ENCODE results near the gene FGFRL1. TPM values are rescaled to one million over a fixed set of nuclear protein-coding genes. Genes with fewer than 3 reads are reported as not detected.

The FGFRL1 gene
- polyA plus RNA-seq, 1 donor from 2014 or later, result 0.97 TPM

DNA sequence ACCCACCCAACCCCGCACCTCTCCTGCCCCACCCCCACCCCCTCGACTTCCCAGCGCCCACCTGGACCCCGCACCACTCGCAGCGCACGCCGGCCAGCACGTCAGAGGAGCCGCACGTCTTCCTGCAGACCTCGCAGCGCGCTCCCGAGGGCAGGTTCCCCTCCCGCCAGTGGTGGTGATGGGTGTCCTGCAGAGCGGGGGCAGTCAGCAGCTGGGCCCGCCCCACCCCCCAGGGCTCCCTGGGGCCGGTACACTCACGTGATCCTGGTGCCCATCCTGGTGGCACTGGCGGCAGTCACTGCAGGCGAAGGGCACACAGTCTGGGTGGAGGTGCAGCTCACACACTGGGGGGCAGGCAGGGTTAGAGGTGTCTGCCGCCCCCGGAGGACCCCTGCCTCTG, 43.2 kb upstream of the FGFRL1 start:
- H3K27ac ChIP-seq (ENCODE audit: low read length), result no peak overlapping the region
- peaks cover 8% of the 10 kb centered on the region for H3K27me3 ChIP-seq (ENCODE audit: insufficient read depth, low read depth, low read length)
- no peaks in the 10 kb centered on the region for H4K20me1 ChIP-seq (ENCODE audit: insufficient read depth)
- no peaks in the 10 kb centered on the region for H3K36me3 ChIP-seq (ENCODE audit: insufficient read depth, low read length)
- H3K79me2 ChIP-seq (replicated peaks; ENCODE audit: insufficient read depth, low read length), result no peaks in the 10 kb centered on the region
- no peak overlapping the region for H3K4me3 ChIP-seq (ENCODE audit: low read length)
- no peaks in the 10 kb centered on the region for H3K9me2 ChIP-seq (ENCODE audit: insufficient read depth, low read length)
- H2AFZ ChIP-seq (ENCODE audit: low read depth, low read length), result no peak overlapping the region
- no peak overlapping the region for H3K4me2 ChIP-seq (ENCODE audit: low read length)
- H3F3A ChIP-seq (ENCODE audit: insufficient read depth, low read length, poor library complexity, severe bottlenecking), result no peaks in the 10 kb centered on the region
- TF ChIP-seq RAD21 (conservative IDR thresholded peaks at IDR 0.05), result no peak
- no peaks in the 10 kb centered on the region for H3K9me3 ChIP-seq (ENCODE audit: low read length)
- no peak overlapping the region for H3K9ac ChIP-seq (ENCODE audit: low read length)

- no peak for TF ChIP-seq POLR2AphosphoS5 (IDR thresholded peaks at IDR 0.05)
- no peak for TF ChIP-seq CTCF (IDR thresholded peaks at IDR 0.05; ENCODE audit: poor library complexity, severe bottlenecking)
- no peak for TF ChIP-seq TAF1 (IDR thresholded peaks at IDR 0.05; ENCODE audit: low read depth)
- TF ChIP-seq RAD21 (conservative IDR thresholded peaks at IDR 0.05), result no peak
- no peak for TF ChIP-seq MXI1 (conservative IDR thresholded peaks at IDR 0.05; ENCODE audit: poor library complexity, severe bottlenecking)
- no peak for TF ChIP-seq EP300 (conservative IDR thresholded peaks at IDR 0.05; ENCODE audit: poor library complexity, severe bottlenecking)
- Histone ChIP-seq H4K20me1 (ENCODE audit: insufficient read depth) (no peaks in the 10 kb centered on the region), H3K79me2 (replicated peaks; ENCODE audit: insufficient read depth, low read length) (no peaks in the 10 kb centered on the region), H3K4me2 (ENCODE audit: low read length) (no peak overlapping the region), H3K4me3 (ENCODE audit: low read length) (no peak overlapping the region), H3K9ac (ENCODE audit: low read length) (no peak overlapping the region), H3K27ac (ENCODE audit: low read length) (no peak overlapping the region), H2AFZ (ENCODE audit: low read depth, low read length) (no peak overlapping the region), H3K27me3 (ENCODE audit: insufficient read depth, low read depth, low read length) (peaks cover 8% of the 10 kb centered on the region), H3F3A (ENCODE audit: insufficient read depth, low read length, poor library complexity, severe bottlenecking) (no peaks in the 10 kb centered on the region), H3K36me3 (ENCODE audit: insufficient read depth, low read length) (no peaks in the 10 kb centered on the region), H3K9me2 (ENCODE audit: insufficient read depth, low read length) (no peaks in the 10 kb centered on the region), H3K9me3 (ENCODE audit: low read length) (no peaks in the 10 kb centered on the region)
These were observed 42.6 kb upstream of the FGFRL1 start for GRCh38 chr4:968621-969394.

DNA sequence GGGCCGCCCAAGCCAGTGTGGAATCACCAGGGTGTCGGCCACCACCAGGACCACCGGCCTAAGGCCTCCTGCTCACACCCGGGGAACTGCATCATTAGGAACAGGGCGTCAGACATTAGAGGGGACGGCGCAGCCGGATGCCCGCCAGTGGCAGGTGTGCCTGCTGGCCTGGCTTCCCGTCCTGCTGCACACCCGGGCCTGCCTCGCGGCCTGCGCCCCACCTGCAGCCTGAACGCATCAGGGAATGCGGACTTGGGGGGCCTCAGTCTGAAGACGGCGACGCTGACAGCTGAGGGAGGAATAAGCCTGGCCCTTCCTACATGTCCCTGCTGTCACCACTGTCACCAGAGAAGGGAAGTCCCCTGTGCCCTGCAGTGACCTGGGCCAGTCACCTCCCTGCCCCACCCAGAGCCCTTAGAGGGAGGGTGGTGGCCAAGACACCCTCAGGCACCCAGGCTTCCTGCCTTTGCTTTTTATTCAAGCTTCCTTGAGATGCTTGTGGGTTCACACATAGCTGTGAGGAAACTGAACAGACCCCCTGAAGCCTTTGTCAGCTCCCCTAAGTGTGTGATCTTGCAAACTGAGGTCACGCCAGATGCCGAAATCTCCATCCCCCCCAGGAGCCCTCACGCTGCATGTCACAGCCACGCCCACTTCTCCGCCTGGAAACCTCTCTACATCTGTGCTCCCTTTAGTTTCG, 41.2 kb upstream of the FGFRL1 start:
- Histone ChIP-seq H3K27me3 (ENCODE audit: insufficient read depth, low read depth, low read length) (peaks cover 8% of the 10 kb centered on the region), H3K9me3 (ENCODE audit: low read length) (no peaks in the 10 kb centered on the region), H4K20me1 (ENCODE audit: insufficient read depth) (no peaks in the 10 kb centered on the region), H2AFZ (ENCODE audit: low read depth, low read length) (no peak overlapping the region), H3K4me2 (ENCODE audit: low read length) (no peak overlapping the region), H3F3A (ENCODE audit: insufficient read depth, low read length, poor library complexity, severe bottlenecking) (no peaks in the 10 kb centered on the region), H3K4me3 (ENCODE audit: low read length) (no peak overlapping the region), H3K36me3 (ENCODE audit: insufficient read depth, low read length) (no peaks in the 10 kb centered on the region), H3K9me2 (ENCODE audit: insufficient read depth, low read length) (no peaks in the 10 kb centered on the region), H3K9ac (ENCODE audit: low read length) (no peak overlapping the region), H3K79me2 (replicated peaks; ENCODE audit: insufficient read depth, low read length) (no peaks in the 10 kb centered on the region), H3K27ac (ENCODE audit: low read length) (no peak overlapping the region)
- no peak for TF ChIP-seq TAF1 (IDR thresholded peaks at IDR 0.05; ENCODE audit: low read depth)
- TF ChIP-seq, protein P1, sequence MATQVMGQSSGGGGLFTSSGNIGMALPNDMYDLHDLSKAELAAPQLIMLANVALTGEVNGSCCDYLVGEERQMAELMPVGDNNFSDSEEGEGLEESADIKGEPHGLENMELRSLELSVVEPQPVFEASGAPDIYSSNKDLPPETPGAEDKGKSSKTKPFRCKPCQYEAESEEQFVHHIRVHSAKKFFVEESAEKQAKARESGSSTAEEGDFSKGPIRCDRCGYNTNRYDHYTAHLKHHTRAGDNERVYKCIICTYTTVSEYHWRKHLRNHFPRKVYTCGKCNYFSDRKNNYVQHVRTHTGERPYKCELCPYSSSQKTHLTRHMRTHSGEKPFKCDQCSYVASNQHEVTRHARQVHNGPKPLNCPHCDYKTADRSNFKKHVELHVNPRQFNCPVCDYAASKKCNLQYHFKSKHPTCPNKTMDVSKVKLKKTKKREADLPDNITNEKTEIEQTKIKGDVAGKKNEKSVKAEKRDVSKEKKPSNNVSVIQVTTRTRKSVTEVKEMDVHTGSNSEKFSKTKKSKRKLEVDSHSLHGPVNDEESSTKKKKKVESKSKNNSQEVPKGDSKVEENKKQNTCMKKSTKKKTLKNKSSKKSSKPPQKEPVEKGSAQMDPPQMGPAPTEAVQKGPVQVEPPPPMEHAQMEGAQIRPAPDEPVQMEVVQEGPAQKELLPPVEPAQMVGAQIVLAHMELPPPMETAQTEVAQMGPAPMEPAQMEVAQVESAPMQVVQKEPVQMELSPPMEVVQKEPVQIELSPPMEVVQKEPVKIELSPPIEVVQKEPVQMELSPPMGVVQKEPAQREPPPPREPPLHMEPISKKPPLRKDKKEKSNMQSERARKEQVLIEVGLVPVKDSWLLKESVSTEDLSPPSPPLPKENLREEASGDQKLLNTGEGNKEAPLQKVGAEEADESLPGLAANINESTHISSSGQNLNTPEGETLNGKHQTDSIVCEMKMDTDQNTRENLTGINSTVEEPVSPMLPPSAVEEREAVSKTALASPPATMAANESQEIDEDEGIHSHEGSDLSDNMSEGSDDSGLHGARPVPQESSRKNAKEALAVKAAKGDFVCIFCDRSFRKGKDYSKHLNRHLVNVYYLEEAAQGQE (IDR thresholded peaks at IDR 0.05; ENCODE audit: borderline replicate concordance), result no peak
- no peak for TF ChIP-seq EP300 (conservative IDR thresholded peaks at IDR 0.05; ENCODE audit: poor library complexity, severe bottlenecking)

All from neural cell (in vitro differentiated cells).